SK-N-SH treated with all-trans-retinoic acid at 6 μM for 48 hours (cell line): ENCODE data around the gene CACNA2D2.

Experiments
- ARNTL ChIP-seq: fragments of 450-650 bp; formaldehyde crosslinking; IDR thresholded peaks from 2 replicates; pipeline ENCODE4 v1.5.0; 2020; ENCODE audit warnings: low read depth, mild to moderate bottlenecking, moderate library complexity, borderline replicate concordance
- BACH2 ChIP-seq: fragments of 250-450 bp; sonication (Bioruptor Pico); IDR thresholded peaks from 2 replicates; pipeline ENCODE4 v1.9.0; 2021; ENCODE audit warnings: mild to moderate bottlenecking, borderline replicate concordance
- CSDC2 ChIP-seq: fragments of 250-450 bp; sonication (Bioruptor Pico); IDR thresholded peaks from 2 replicates; pipeline ENCODE4 v1.5.0; 2020; ENCODE audit warnings: mild to moderate bottlenecking, moderate library complexity
- ESRRG ChIP-seq: fragments of 250-450 bp; sonication (Bioruptor Pico); IDR thresholded peaks from 2 replicates; pipeline ENCODE4 v1.6.1; 2021; ENCODE audit warnings: mild to moderate bottlenecking
- POU6F1 ChIP-seq: fragments of 250-450 bp; sonication (Bioruptor Pico); IDR thresholded peaks from 2 replicates; pipeline ENCODE4 v1.8.0; 2021; ENCODE audit warnings: low read depth, mild to moderate bottlenecking, moderate library complexity, borderline replicate concordance
- PPARA ChIP-seq: fragments of 250-450 bp; sonication (Bioruptor Pico); IDR thresholded peaks from 2 replicates; pipeline ENCODE4 v1.5.0; 2020; ENCODE audit warnings: mild to moderate bottlenecking, borderline replicate concordance
- SNAI2 ChIP-seq: fragments of 250-450 bp; sonication (Bioruptor Pico); IDR thresholded peaks from 2 replicates; pipeline ENCODE4 v1.5.0; 2020; ENCODE audit warnings: mild to moderate bottlenecking, moderate library complexity
- TOX ChIP-seq: fragments of 250-450 bp; sonication (Bioruptor Pico); IDR thresholded peaks from 2 replicates; pipeline ENCODE4 v1.8.0; 2021; ENCODE audit warnings: mild to moderate bottlenecking, moderate library complexity, borderline replicate concordance
- ZC3H10 ChIP-seq: fragments of 250-450 bp; sonication (Bioruptor Pico); IDR thresholded peaks from 2 replicates; pipeline ENCODE4 v1.5.1; 2021; ENCODE audit warnings: mild to moderate bottlenecking, moderate library complexity
- ZNF8 ChIP-seq: fragments of 450-650 bp; formaldehyde crosslinking; IDR thresholded peaks from 2 replicates; pipeline ENCODE4 v1.5.0; 2020; ENCODE audit warnings: mild to moderate bottlenecking, moderate library complexity
- TF ChIP-seq, protein P1 (sequence below): fragments of 250-450 bp; sonication (Bioruptor Pico); IDR thresholded peaks from 2 replicates; pipeline ENCODE4 v1.8.0; 2020; ENCODE audit warnings: mild to moderate bottlenecking, moderate library complexity, borderline replicate concordance

- TF ChIP-seq POU6F1 (CRISPR knock-in tag) (no peak), ESRRG (CRISPR knock-in tag) (no peak), SNAI2 (no peak), ARNTL (no peak), TOX (CRISPR knock-in tag) (no peak), BACH2 (CRISPR knock-in tag) (no peak), ZNF8 (CRISPR knock-in tag) (no peak), PPARA (CRISPR knock-in tag) (no peak), ZC3H10 (no peak), CSDC2 (CRISPR knock-in tag) (no peak)
- TF ChIP-seq, protein P1, sequence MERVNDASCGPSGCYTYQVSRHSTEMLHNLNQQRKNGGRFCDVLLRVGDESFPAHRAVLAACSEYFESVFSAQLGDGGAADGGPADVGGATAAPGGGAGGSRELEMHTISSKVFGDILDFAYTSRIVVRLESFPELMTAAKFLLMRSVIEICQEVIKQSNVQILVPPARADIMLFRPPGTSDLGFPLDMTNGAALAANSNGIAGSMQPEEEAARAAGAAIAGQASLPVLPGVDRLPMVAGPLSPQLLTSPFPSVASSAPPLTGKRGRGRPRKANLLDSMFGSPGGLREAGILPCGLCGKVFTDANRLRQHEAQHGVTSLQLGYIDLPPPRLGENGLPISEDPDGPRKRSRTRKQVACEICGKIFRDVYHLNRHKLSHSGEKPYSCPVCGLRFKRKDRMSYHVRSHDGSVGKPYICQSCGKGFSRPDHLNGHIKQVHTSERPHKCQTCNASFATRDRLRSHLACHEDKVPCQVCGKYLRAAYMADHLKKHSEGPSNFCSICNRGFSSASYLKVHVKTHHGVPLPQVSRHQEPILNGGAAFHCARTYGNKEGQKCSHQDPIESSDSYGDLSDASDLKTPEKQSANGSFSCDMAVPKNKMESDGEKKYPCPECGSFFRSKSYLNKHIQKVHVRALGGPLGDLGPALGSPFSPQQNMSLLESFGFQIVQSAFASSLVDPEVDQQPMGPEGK (CRISPR knock-in tag) = no peak
Measured at GRCh38 chr3:50504681-50505080, 1.2 kb upstream of the CACNA2D2 start.
